ENCODE results near the gene SUPT6H.

DNA sequence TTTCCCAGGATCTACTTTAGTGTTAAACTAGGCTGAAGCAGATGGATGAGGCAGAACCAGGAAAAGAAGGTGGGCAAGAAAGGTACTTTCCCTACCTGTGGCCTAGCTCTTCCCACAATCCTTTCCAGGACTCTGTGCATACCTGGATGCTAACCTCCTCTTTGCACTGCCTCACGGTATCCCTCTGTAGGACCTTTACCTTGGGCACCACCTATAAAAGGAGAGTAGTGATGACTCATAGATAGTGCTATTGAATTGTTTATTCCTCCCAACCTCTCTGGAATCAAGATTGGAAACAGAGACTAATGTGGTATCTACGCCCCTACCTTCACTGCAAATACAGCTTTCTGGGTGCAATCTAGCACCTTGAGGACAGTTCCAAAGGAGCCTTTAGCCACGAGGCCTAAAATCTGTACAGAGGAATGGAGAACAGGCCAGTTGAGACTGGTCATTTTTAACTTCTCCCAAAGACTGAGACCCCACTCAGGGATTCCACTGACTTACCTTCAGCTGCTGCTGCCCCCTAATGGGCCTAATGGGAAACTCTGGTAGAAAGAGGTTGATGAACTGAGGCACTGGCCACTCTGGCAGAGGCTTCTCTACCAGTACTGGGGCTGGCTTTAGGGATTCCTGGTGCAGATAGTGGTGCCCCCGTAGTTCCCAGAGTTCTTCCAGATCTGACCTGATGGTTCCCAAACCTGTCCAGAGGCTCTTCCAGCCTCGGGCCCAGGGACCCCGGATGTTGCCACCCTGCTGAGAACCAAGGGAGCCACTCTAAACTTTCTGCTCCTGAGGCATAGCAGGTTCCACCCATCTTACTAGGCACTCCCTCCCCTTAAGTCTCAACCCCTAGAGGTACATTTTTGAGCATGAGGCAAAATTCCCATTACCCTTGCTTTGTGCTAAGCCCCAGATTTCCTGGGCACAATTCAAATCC is 48.8 kb upstream of the SUPT6H start:
- TF ChIP-seq CTCF (IDR thresholded peaks at IDR 0.05) = peak; percentile 44 to 72 (median 58)
- TF ChIP-seq POLR2A (IDR thresholded peaks at IDR 0.05) = no peak
- no peak for TF ChIP-seq EP300 (IDR thresholded peaks at IDR 0.05)
